ENCODE data around the gene UPF3A.

The UPF3A gene

DNA sequence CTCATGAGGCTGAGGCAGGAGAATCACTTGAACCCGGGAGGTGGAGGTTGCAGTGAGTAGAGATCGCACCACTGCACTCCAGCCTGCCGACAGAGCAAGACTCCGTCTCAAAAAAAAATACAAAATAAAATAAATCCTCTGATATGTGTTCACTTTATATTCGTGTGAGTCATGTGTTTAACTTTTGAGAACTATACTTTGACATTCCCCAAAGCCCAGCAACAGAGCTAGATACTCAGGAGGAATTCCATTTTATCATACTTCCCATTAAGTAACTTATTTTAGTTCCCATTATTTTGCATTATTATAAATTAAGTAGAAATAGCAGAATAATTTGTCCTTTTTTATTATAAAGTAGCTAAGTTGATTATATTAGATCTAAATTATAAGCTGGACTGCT lies 29.6 kb downstream of the UPF3A start:
- TF ChIP-seq CTCF (IDR thresholded peaks at IDR 0.05; ENCODE audit: low read depth, low read length), result no peak
- no peak overlapping the region for H3K27ac ChIP-seq
- H3K36me3 ChIP-seq, result peaks cover 20% of the 10 kb centered on the region
- H3K27me3 ChIP-seq (ENCODE audit: insufficient read depth, low read depth, severe bottlenecking), result no peaks in the 10 kb centered on the region
- H3K4me3 ChIP-seq (ENCODE audit: low read depth, low read length), result no peak overlapping the region
- no peaks in the 10 kb centered on the region for H3K9me3 ChIP-seq (ENCODE audit: severe bottlenecking)
- no peak for DNase-seq

GRCh38 chr13:114311387-114311786 lies 30.0 kb downstream of the UPF3A start:
- no peak for DNase-seq
- Histone ChIP-seq H3K9me3 (ENCODE audit: severe bottlenecking) (no peaks in the 10 kb centered on the region), H3K36me3 (peaks cover 20% of the 10 kb centered on the region), H3K27me3 (ENCODE audit: insufficient read depth, low read depth, severe bottlenecking) (no peaks in the 10 kb centered on the region), H3K27ac (no peak overlapping the region), H3K4me3 (ENCODE audit: low read depth, low read length) (no peak overlapping the region)
- TF ChIP-seq CTCF (IDR thresholded peaks at IDR 0.05; ENCODE audit: low read depth, low read length), result no peak

DNA sequence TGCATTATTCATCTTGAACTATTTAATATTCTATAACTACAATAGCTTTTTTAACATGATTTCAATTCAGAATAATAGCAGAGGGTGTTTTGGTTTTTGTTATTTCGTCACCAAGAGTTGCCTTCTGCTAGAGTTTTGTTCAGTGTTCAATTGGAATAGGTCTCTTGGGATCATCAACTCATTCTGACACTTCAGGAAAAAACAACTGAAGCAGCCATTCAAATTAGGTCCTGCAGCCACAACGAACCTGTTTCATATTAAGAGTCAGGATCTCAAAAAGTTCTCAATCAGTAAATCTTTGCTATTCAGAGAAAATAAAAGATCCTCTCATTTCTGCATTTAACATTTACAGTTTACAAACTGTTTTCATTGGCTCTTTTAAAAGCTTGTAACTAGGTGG lies 30.5 kb downstream of the UPF3A start:
- peaks cover 20% of the 10 kb centered on the region for H3K36me3 ChIP-seq
- H3K4me3 ChIP-seq (ENCODE audit: low read depth, low read length), result no peak overlapping the region
- H3K9me3 ChIP-seq (ENCODE audit: severe bottlenecking), result no peaks in the 10 kb centered on the region
- H3K27ac ChIP-seq, result no peak overlapping the region
- no peaks in the 10 kb centered on the region for H3K27me3 ChIP-seq (ENCODE audit: insufficient read depth, low read depth, severe bottlenecking)
- DNase-seq, result no peak
- TF ChIP-seq CTCF (IDR thresholded peaks at IDR 0.05; ENCODE audit: low read depth, low read length), result no peak

DNA sequence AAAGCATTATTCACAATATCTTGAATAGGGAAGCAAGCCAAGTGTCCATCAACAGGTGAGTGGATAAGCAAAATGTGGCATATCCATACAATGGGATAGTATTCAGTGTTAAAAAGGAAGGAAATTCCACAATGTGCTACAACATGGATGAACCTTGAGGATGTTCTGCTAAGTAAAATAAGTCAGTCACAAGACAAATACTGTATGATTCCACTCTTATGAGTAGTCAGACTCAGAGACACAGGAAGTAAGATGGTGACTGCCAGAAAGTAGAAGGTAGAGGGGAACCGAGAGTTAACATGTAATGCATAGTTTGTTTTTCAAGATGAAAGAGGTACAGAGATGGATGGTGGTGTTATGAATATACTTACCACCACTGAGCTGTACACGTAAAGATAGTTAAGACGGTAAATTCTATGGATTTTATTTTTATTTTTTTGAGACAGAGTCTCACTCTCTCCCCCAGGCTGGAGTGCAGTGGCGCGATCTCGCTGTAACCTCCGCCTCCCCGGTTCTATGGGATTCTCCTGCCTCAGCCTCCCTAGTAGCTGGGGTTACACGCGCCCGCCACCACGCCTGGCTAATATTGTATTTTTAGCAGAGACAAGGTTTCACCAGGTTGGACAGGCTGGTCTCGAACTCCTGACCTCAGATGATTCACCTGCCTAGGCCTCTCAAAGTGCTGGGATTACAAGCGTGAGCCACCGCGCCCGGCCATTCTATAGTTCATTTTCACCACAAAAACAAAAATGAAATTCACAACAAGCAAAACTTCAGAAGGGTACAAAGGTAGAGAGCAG lies 31.9 kb downstream of the UPF3A start:
- H3K27me3 ChIP-seq (ENCODE audit: insufficient read depth, low read depth, severe bottlenecking), result no peaks in the 10 kb centered on the region
- H3K27ac ChIP-seq, result peak overlapping the region; percentile 91
- peak overlapping the region; percentile 90 for H3K4me3 ChIP-seq (ENCODE audit: low read depth, low read length)
- H3K9me3 ChIP-seq (ENCODE audit: severe bottlenecking), result no peaks in the 10 kb centered on the region
- H3K36me3 ChIP-seq, result peaks cover 27% of the 10 kb centered on the region
- DNase-seq, result no peak
- TF ChIP-seq CTCF (IDR thresholded peaks at IDR 0.05; ENCODE audit: low read depth, low read length), result no peak

DNA sequence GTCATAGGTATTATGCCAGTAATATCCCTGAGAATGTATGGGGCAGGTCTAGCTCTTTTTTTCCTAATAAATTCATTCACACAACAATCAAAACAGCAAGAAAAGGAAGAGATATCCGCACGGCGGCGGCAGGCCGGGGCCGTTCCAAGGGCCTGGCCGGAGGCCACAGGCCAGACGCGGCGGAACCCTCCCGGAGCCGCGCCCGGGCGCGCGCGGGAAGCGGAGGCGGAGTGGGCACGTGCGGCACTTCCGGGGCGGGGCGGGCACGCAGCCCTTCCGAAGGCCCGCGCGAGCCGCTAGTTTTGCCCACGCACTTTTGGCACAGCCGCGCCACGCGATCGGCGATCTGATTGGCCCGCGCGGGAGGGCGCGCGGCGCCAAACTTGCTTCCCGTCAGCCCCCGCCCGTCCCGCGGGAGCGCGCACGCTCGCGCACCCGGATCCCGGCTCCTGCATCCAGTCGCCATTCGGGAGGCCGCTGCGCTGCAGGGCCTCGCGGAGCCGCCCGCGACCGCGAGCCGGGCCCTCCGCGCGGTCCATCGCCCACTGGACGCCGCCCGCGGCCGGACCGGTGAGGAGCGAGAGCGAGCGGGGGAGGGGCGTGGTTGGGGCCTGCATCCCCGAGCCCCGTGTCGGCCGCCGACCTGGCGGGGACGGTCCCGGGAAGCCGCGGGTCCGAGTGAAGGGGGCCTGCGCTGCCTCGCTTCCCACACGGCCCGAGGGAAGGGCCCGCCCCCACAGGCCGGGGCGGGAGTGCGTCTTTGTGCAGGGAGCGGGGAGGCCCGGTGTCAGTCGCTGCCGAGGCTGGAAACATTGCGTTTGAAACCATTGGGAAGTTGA lies 32.9 kb downstream of the UPF3A start, which contains the start of gene CHAMP1:
CHAMP1 (plus strand) TSS at position 430 of the 839 bp plus-strand sequence. CDS start 9,340 bp downstream, outside the sequence.
- no peaks in the 10 kb centered on the region for H3K27me3 ChIP-seq (ENCODE audit: insufficient read depth, low read depth, severe bottlenecking)
- H3K9me3 ChIP-seq (ENCODE audit: severe bottlenecking), result no peaks in the 10 kb centered on the region
- DNase-seq, result peak; percentile 100
- H3K27ac ChIP-seq, result peak within 1 kb of the TSS; percentile 91
- 0 out of 2 replicates have a peak, but pooled peaks have one; percentile 6 for TF ChIP-seq CTCF (IDR thresholded peaks at IDR 0.05; ENCODE audit: low read depth, low read length)
- H3K36me3 ChIP-seq, result peaks cover 32% of the 10 kb centered on the region
- peak within 1 kb of the TSS; percentile 90 for H3K4me3 ChIP-seq (ENCODE audit: low read depth, low read length)

Data from WERI-Rb-1 (cell line).